MV-4-11 (cell line): Measurements from ENCODE around the gene ABHD1.
"Not testable (repeated sequence)": the region's sequence is repeated elsewhere in the genome, so short reads cannot be mapped to it uniquely, and the experiment has no call there.

Experiments
- DNase-seq: peaks from one replicate; lab custom pipeline; 2025; lab: John Stamatoyannopoulos, UW

The ABHD1 gene

GRCh38 chr2:27170581-27171337 lies 47.1 kb downstream of the ABHD1 start:
- DNase-seq, result peak; percentile 70

GRCh38 chr2:27171351-27171848 lies 47.8 kb downstream of the ABHD1 start:
- peak; percentile 18 for DNase-seq

GRCh38 chr2:27174638-27175037 lies 51.0 kb downstream of the ABHD1 start:
- peak; percentile 51 for DNase-seq

DNA sequence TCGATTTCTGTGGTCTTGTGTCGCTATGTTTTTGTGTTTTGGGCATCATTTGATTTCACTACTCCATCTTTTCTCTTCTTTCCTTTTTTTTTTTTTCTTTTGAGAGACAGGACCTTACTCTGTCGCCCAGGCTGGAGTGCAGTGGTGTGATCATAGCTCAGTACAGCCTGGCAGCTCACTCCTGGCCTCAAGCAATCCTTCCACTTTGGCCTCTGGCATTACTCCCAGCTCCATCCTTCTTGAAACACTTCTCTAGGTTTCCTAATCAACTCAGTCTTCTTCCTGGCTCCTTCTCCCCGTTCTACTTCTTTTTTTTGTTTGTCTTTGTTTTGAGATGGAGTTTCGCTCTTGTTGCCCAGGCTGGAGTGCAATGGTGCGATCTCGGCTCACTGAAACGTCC lies 51.7 kb downstream of the ABHD1 start:
- DNase-seq, result no peak

GRCh38 chr2:27175781-27176180 lies 52.2 kb downstream of the ABHD1 start:
- not testable (repeated sequence) for DNase-seq

- no peak for DNase-seq
These were observed 54.1 kb downstream of the ABHD1 start for GRCh38 chr2:27177441-27178351.

DNA sequence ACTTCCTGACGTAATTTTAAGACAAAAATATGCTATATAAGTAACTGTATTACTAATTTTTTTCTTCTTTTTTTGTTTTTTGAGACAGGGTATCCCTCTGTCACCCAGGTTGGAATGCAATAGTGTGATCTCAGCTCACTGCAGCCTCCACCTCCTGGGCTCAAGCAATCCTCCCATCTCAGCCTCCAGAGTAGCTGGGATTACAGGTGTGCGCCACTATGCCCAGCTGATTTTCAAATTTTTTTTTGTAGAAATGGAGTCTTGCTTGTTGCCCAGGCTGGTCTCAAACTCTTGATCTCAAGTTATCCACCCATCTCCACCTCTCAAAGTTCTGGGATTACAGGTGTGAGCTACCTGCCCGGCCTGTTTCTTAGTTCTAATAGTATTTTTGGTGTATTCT lies 54.9 kb downstream of the ABHD1 start:
- no peak for DNase-seq

GRCh38 chr2:27179344-27180000 lies 55.9 kb downstream of the ABHD1 start:
- DNase-seq, result no peak
